NCI-H2107 (cell line): Measurements from ENCODE around the gene MS4A6A.
"Not testable (repeated sequence)": the region's sequence is repeated elsewhere in the genome, so short reads cannot be mapped to it uniquely, and the experiment has no call there.

Experiments
- DNase-seq: peaks from one replicate; lab custom pipeline; 2025; lab: John Stamatoyannopoulos, UW

Gene MS4A6A, protein sequence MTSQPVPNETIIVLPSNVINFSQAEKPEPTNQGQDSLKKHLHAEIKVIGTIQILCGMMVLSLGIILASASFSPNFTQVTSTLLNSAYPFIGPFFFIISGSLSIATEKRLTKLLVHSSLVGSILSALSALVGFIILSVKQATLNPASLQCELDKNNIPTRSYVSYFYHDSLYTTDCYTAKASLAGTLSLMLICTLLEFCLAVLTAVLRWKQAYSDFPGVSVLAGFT

DNA sequence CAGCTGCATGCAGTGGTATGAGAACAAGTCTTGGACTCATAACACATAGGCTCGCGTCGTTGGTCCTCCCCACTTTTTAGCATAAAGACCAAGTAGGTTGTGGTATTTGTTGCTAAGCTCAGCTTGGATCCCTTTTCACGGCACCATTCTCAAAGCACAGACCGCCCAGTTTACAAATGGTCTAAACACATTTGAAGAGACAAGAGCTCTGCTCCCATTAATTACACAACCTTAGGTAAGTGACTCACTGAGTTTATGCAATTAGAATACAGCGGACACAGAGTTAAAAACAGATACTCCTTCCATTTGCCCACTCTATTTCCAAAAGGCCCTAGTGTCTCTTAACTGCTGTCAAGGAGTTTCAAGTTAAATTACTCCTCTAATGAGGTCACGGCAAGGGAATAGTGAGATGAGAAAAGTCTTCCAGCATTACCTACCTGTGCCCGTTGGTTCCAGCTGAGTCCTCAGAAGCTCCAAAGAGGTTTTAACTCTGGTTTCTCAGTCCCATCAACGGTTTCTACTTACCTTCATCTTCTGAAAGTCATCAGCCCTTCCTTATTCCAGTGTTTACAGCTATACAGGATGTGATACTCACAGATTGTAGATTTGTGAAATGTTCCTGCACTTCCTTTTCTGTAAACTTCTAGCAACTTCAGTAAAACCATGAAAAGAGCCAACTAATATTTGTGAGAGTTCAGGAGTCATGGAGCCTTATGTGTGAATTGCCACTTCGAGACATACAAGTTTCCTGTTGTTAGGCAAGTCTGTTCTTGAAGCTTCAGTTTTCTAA lies at the start of gene MS4A6A:
TSS of gene MS4A6A (minus strand) at position 543 of the 790 bp plus-strand sequence. CDS start 1,356 bp downstream, outside the sequence.
- DNase-seq: no peak

DNA sequence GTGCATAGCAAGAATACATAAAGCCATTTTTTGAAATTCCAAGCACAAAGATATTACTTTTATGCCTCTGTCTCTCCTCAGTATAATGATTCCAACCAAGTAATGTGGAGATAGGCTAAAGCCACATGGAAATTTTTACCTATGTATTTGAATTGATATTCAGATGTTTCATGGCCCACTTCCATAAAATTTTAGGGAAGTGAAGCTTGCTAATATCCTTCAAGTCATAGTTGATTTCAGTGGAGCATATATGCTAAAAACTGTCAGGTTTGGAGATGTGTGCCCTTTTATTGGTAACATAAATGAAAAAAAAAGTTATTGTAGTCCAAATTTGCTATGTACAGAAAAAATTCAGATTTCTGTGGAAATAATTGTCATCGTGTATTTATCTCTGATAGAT lies 47.8 kb upstream of the MS4A6A start:
- DNase-seq: no peak

DNA sequence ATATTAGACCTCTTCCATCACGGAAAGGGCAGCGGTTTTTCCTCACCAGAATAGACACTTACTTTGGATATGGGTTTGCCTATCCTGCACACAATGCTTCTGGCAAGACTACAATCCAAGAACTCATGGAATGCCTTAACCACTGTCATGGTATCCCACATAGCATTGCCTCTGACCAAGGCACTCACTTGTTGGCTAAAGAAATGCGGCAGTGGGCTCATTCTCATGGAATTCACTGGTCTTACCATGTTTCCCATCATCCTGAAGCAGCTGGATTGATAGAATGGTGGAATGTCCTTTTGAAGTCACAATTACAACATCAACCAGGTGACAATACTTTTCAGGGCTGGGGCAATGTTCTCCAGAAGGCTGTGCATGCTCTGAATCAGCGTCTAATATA lies 39.3 kb upstream of the MS4A6A start:
- no peak for DNase-seq

DNA sequence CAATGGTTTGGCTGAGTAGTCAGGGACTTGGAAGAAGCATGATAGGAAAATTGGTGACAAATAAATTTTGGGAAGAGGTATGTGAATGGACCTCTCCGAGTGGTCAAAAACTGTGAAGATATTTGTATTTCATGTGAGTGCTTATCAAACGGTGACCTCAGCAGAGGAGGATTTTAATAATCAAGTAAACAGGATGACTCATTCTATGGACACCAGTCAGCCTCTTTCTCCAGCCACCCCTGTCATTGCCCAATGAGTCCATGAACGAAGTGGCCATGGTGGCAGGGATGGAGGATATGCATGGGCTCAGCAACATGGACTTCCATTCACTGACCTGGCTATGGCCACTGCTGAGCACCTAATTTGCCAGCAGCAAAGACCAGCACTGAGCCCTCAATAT lies 38.8 kb upstream of the MS4A6A start:
- DNase-seq: no peak

DNA sequence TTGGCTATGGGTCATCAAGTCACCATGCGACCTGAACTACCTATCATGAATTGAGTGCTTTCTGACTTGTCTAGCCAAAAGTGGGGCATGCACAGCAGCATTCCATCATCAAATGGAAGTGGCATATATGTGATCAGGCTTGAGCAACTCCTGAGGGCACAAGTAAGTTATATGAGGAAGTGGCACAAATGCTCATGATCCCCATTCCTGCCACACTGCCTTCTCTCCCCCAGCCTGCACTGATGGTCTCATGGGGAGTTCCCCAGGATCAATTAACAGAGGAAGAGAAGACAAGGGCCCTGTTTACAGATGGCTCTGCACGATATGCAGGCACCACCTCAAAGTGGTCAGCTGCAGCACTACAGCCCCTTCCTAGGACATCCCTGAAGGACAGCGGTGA lies 38.3 kb upstream of the MS4A6A start:
- DNase-seq: no peak

DNA sequence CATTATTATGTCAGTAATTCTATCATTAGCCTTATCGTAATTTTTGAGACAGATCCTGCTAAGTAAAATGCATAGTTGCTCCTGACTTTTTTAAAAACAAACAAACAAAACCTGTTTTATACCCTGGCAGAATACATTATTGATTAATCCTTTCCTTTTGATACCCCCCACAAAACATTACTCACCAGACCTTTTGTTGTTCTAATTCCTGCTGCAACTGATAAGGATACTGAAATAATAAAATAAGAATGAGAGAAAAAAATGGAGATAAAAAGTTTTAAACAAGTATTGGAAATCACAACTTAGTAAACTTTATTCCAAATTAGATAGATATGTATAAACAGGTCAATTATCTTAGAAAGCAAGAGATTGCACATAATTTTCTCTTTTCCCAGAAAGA lies 31.5 kb upstream of the MS4A6A start:
- DNase-seq: no peak

DNA sequence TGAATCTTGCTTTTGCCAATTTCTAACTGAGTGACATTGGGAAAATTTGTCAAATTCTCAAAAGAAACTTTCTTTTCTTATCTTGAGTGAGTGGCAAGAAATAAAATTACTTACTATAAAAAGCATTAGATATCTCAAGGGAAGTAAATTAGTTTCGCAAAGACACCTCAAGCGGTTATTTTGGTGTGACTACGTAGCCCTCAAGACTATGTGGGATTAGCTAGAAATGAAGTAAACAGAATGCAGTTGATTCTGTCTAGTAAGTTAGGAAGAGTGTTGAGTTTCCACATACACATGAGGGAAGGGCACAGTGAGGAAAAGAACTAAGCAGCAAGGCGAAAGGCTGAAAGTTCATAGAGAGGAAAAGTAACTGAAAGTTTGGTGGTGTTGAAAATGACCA lies 28.3 kb upstream of the MS4A6A start:
- no peak for DNase-seq

DNA sequence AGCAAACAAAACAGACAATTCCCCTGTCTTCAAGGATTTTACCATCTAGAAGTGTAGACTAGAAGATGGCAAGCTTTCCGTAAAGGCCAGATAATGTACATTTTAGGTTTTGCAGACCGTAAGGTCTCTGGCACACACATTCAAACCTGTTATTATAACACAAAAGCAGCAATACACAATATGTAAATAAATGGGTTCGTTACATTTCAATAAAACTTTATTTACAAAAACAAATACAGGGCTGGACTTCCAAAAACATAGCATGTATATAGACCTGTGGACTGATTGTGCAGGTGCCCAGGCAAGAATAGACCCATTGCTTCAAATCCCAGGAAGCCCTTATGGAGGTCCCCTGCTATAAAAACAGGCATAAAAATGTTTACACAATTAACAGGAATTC lies 27.1 kb upstream of the MS4A6A start:
- DNase-seq: no peak

DNA sequence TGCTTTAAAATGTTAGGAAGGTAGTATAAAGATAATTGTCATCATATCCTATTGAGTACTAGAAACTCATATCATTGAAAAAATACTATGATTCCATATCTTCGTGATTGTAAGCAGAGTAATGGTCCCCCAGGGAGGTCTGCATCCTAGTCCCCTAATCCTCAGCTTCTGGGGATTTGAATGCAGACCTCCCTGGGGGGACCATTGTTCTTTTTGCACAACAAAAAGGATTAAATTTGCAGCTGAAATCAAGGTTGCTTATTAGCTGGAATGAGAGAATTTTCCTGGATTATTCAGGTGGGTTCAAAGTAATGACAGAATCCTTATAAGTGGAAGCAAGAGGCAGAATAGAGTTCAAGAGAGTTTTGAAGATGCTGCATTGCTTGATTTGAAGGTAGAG lies 26.1 kb upstream of the MS4A6A start:
- no peak for DNase-seq

DNA sequence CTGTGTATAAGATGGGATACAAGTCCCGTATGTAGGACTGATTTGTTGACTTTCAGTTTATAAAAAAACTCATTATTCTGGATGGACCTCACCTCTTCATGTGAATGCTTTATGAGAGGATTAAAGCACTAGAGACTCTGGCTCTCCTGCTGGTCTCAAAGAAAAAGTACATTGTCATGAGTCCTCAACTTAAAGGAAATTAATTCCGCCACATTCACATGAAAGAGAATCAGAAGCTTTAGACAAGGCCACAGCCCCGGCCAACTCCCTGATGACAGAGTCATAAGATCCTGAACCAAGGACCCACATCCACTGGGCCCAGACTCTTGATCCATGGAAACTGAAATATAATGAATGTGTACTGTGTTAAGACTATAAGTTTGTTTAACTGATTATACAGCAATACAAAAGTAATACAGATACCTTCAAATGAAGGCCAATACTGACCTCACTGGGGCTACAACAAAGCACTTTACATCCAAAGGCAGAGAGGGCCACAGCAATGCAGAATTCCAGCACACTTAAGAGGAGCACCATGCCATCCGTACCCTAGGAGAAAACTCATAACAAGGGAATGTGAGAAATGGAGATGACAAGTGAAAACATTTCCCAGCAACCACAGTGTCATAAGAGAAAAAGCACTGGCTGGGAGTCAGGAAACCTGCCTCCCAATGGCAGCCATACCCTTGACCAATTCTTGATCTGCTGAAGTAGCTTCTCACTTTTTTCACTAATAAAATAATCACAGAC lies 25.4 kb upstream of the MS4A6A start:
- no peak for DNase-seq

DNA sequence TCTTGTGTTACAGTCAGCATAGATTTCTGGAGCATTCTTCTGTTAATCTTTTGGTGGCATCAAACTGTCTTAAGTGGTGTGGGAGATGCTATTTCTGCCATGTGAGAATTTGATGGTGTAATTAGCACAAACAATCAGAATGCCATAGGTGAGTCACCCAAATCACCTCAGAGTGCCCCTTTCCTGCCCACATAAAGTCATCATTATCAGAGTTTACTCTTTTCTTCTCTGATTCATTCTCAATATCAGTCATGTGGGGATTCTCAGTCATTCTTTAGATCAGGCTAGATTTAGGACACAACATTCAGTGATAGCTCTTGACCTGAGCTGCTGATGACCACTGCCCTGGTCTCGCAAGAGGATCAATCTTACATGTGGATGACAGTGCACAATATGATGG lies 23.7 kb upstream of the MS4A6A start:
- DNase-seq: no peak

DNA sequence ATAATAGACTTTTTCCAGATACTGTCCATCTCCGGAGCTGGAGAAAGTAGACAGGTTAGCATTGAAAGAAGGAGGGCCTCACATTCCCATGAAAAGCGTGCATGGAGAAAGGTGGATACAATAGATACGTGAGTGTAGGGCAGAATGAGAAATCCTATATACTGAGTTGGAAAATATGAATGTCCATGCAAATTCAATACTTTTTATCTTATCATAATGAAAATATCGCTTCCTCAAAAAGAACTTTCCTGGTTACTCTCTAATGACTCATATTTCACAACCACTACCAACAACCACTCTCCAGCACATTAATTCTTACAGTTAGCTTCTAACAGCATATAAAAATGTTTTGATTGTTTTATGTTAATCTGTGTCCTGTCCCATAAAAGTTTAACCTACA lies 22.0 kb upstream of the MS4A6A start:
- DNase-seq: no peak

DNA sequence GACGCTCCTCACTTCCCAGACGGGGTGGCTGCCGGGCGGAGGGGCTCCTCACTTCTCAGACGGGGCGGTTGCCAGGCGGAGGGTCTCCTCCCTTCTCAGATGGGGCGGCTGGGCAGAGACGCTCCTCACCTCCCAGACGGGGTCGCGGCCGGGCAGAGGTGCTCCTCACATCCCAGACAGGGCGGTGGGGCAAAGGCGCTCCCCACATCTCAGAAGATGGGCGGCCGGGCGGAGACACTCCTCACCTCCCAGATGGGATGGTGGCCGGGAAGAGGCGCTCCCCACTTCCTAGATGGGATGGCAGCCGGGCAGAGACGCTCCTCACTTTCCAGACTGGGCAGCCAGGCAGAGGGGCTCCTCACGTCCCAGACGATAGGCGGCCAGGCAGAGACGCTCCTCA lies 18.5 kb upstream of the MS4A6A start:
- DNase-seq: not testable (repeated sequence)

DNA sequence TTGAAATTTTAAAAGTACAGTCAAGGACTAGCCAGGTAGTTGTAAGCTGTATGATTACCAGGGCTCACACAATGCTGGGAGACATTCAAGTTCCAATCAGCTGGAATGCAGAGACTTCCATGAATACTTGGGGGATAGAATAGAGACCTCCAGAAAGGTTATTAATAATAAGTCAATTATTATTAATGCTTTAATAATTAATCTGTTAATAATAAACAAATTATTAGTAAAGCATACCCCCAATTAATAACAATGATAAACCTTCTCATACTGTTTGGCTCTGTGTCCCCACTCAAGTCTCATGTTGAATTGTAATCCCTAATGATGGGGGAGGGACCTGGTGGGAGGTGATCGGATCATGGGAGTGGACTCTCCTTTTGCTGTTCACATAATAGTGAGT lies 14.6 kb upstream of the MS4A6A start:
- no peak for DNase-seq

DNA sequence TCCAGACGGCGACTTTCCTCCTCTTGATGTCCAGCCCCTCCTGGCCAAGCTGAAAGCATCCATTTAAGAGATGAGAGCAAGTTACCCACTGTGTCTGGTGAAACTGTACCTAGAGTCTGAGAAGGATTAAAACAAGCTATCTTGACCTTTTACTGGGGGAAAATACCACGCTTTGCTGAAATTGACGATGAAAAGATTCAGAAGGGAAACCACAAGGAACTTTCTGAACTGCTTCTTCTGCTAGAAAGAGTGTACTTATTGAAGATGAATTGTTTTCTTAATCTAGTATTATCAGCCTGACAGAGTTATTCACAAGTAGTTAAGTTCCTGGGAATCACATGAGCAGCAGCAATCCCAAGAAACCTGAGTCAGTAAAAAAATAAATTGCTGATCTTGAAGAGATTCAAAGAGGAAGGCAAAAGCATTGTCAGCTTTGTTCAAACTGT lies 13.1 kb upstream of the MS4A6A start:
- no peak for DNase-seq

DNA sequence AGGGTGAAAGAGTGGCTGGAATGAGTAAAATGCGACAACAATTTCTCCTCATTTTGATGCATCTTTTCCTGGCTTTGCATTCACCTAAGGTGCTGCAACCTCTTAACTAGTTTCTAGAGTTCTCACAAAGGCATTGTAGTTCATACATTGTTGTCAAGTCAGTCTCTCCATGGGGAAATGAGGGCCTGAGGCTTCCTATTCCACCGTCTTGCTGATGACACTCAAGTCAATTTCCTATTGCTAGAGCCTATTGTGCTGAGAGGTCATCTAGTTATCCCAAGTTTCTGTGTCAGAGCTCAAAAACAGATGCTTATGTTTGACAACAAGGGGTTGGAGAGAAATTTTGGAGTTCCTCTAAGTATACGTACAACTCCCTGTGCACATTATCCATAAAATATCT lies 11.6 kb upstream of the MS4A6A start:
- DNase-seq: no peak

DNA sequence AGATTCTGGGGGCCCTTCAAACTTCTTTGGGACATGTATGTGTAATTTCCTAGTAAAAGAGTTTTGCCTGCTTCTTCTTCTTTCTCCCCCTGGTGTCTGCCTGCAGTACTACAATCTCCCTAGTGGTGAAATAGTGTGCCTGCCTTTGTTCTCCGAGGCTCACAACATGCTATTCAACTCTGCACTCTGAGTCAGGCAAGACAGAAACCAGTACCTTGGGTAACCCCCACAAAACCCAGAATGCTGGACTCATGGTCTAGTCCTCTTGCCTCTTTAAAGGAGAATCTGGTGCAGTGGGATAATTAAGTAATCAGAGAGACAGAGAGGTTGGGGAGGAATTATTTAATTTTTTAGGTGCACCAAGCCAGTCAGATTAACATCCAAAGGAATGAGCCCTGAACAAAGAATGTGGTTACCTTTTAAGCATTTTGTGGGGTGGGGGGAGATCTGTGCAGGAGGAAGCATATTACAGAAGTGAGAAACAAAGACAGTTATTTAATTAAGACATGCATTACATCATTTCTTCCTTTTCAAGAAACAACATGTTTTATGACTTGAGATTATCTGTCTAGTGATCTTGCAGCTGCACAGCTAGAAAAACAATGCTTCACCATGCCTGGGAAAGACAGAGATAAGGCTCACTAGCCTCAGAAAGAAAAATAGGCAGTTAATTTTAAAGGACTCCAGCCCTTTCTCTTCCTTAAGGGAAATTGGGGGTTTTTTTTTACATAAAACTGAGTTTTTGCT lies 11.0 kb upstream of the MS4A6A start:
- peak; percentile 3 for DNase-seq

DNA sequence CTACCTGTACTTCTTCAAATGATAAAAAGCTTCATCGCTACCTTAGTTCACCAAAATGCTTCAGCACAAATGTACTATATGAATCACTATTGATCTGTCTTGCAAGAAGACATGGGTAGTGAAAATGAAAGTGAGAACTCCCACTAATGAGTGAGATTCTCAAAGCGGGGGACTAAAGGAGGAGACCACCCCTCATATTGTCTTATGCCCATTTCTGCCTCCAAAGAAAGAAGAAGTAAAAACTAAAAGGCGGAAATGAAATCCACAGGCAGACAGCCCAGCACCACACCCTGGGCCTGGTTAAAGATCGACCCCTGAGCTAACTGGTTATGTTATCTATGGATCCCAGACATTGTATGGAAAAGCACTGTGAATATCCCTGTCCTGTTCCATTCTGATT lies 9.7 kb upstream of the MS4A6A start:
- DNase-seq: not testable (repeated sequence)

DNA sequence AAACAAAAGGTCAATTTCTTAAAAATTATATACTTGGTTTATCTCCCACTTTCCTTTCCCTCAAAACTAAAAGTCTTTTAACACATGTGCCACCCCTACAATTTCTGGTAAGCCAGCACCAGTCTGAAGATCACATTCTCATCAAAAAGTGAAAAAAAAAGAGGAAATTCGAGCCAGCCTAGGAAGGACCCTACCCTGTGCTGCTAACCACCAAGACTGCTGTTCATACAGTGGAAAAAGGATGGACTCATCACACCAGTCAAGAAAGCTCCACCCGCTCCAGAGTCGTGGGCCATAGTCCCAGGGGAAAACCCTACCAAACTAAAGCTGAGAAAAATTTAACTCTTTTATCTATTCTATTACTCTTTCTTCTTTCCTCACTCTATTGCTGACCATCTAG lies 5.6 kb upstream of the MS4A6A start:
- not testable (repeated sequence) for DNase-seq

DNA sequence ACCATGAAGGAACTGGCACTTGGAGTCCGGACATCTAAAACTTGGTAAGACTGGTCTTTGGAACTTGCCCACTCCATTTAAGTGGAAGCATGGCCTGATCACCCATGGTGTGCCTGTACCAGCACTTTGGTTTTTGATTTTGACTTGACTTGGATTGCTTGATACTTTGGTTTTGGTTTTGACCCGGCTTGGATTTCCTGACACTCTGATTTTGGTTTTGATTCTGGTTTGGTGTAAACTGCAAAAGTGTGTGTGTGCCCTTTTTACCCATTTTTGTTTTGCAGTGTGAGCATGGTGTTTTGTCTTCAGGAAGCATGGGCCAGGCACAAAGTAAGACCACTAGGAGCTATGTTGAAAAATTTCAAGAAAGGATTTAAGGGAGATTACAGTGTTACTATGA lies 3.2 kb upstream of the MS4A6A start:
- DNase-seq: not testable (repeated sequence)

DNA sequence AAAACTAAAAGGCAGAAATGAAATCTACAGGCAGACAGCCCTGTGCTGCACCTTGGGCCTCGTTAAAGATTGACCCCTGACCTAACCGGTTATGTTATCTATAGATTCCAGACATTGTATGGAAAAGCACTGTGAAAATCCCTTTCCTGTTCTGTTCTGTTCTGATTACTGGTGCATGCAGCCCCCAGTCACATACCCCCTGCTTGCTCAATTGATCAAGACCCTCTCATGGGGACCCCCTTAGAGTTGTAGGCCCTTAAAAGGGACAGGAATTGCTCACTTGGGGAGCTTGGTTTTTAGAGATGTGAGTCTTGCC lies 2.6 kb upstream of the MS4A6A start:
- DNase-seq: not testable (repeated sequence)

DNA sequence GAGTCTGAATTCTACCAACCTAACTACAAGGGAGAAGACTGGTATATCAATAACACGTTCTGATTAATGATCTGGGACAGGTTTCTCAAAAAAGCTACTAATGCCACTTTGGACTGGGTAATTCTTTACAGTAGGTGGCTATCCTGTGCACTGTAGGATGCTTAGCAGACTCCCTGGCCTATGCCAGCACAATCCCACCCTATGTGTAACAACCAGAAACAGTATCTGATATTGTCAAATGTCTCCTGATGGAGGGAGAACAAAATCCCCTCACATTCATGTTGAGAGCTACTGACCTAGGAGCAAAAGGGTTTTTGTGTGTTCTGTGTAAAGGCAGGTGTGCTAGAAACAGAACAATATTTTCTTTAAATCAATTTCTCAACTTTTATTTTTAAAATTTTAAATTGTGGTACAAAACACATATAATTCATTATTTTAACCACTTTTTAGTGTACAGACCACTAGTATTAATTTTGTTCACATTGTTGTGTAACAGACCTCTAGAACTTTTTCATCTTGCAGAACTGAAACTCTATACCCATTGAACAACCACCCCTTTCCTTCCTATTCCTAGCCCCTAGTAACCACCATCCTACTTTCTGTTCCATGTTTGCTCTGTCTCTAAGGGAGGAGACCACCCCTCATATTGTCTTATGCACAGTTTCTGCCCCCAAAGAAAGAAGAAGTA lies 2.1 kb upstream of the MS4A6A start:
- DNase-seq: no peak
